ENCODE data around the gene GPATCH8. TPM values are rescaled to one million over a fixed set of nuclear protein-coding genes. Genes with fewer than 3 reads are reported as not detected.

GPATCH8 gene
- total and polyA plus RNA-seq, 9 of the 15 experiments (the other 6 are each of a cell fraction or from before 2014, with no cell fraction given), result 10.6 to 29.6 (median 13.2) TPM

- ChIA-PET CTCF (ENCODE audit: low intra/inter-chr PET ratio) (no interaction called here), POLR2A (interaction anchor here (0.6 to 1.1 kb wide), 3 partner anchors 9 to 50 kb away, joined by 3 read pairs; no protein-coding TSS in a partner anchor)
- H3K79me2 ChIP-seq (ENCODE audit: control insufficient read depth, insufficient read depth, low read length), result peaks cover 54% of the 10 kb centered on the region
- H3K9me3 ChIP-seq (replicated peaks; ENCODE audit: control insufficient read depth, insufficient read depth, low read depth, low read length), result no peaks in the 10 kb centered on the region
- FAIRE-seq (no peak), ATAC-seq (no peak), DNase-seq (ENCODE audit: extremely low read depth in 1 of 4, low spot score in 3 of 4) (no peak)
- no peak overlapping the region for H3K27ac ChIP-seq (ENCODE audit: extremely low read depth, low read depth, low read length)
- 0 out of 5 replicates have a peak, but pooled peaks cover 0 to 2% of the 10 kb centered on the region in 2 experiments for H3K4me1 ChIP-seq (replicated peaks in 1 of 2; ENCODE audit: control insufficient read depth in 2 of 2, insufficient read depth in 2 of 2, low read length in 2 of 2)
- no peaks in the 10 kb centered on the region for H4K20me1 ChIP-seq (replicated peaks; ENCODE audit: control insufficient read depth, insufficient read depth, low read length)
- in situ Hi-C loops (cut with MboI) (no loop called here), intact Hi-C loops (cut with micrococcal nuclease) (no loop called here)
- no peak overlapping the region for H3K4me3 ChIP-seq
- no peaks in the 10 kb centered on the region for H3K27me3 ChIP-seq (ENCODE audit: control insufficient read depth in 2 of 2, insufficient read depth in 2 of 2, low read length in 2 of 2)
- H3K9ac ChIP-seq (ENCODE audit: insufficient read depth in 1 of 2, low read depth in 2 of 2, low read length in 2 of 2), result no peak overlapping the region
- peaks cover 16% of the 10 kb centered on the region; the same call in 2 of the 3 replicates for H3K36me3 ChIP-seq (ENCODE audit: control insufficient read depth, insufficient read depth, low read length)
- no peaks in the 10 kb centered on the region for H3K9me1 ChIP-seq (ENCODE audit: control insufficient read depth, insufficient read depth, low read length)
- no TSS peak for BruUV-seq (replicated peaks)
- H3K4me2 ChIP-seq (ENCODE audit: insufficient read depth, low read length), result no peak overlapping the region
- H2AFZ ChIP-seq (ENCODE audit: low read depth, low read length), result no peak overlapping the region
- 87% methylated on average over 2 of the region's 2 CpGs for WGBS (ENCODE audit: insufficient coverage, low coverage, missing lambda C conversion rate)
- TF ChIP-seq C11orf30 (IDR thresholded peaks at IDR 0.05; ENCODE audit: low read depth), result peak; percentile 50
- TF ChIP-seq CHD7 (IDR thresholded peaks at IDR 0.05; ENCODE audit: low read depth, low read length), result no peak
- TF ChIP-seq MTA1 (IDR thresholded peaks at IDR 0.05; ENCODE audit: borderline replicate concordance), result no peak
- TF ChIP-seq ZNF316 (IDR thresholded peaks at IDR 0.05), result peak; percentile 65
- TF ChIP-seq ZC3H4 (CRISPR knock-in tag; IDR thresholded peaks at IDR 0.05; ENCODE audit: borderline replicate concordance), result no peak
- TF ChIP-seq ZNF3 (CRISPR knock-in tag; IDR thresholded peaks at IDR 0.05), result no peak
- TF ChIP-seq SNIP1 (IDR thresholded peaks at IDR 0.05; ENCODE audit: low read depth), result no peak
- TF ChIP-seq NCOA2 (IDR thresholded peaks at IDR 0.05; ENCODE audit: partially characterized antibody in 2 of 2), result no peak
- TF ChIP-seq NCOA6 (IDR thresholded peaks at IDR 0.05), result no peak
- no peak for TF ChIP-seq HMG20A (CRISPR knock-in tag; conservative IDR thresholded peaks at IDR 0.05)
- TF ChIP-seq NBN (IDR thresholded peaks at IDR 0.05; ENCODE audit: low read depth), result no peak
- TF ChIP-seq MAFF (IDR thresholded peaks at IDR 0.05; ENCODE audit: low read length), result peak; percentile 24; the same call in 1 of the 2 replicates
- TF ChIP-seq ZBTB9 (CRISPR knock-in tag; IDR thresholded peaks at IDR 0.05), result no peak
These were observed 33.5 kb downstream of the GPATCH8 start for GRCh38 chr17:44469676-44470075.

All from K562 (cell line).